NOMO-1 treated with DMSO at 0.1 percent for 48 hours (cell line): ENCODE results near the gene TTC7B.

ENCODE experiments used
- DNase-seq: peaks from one replicate; lab custom pipeline; 2025; ENCODE audit not compliant: unreplicated experiment; lab: John Stamatoyannopoulos, UW

The TTC7B gene

GRCh38 chr14:90624732-90625400 lies 191.4 kb downstream of the TTC7B start:
- no peak for DNase-seq

GRCh38 chr14:90624227-90624626 lies 192.0 kb downstream of the TTC7B start:
- peak; percentile 18 for DNase-seq

GRCh38 chr14:90621201-90621600 lies 195.0 kb downstream of the TTC7B start:
- no peak for DNase-seq

DNA sequence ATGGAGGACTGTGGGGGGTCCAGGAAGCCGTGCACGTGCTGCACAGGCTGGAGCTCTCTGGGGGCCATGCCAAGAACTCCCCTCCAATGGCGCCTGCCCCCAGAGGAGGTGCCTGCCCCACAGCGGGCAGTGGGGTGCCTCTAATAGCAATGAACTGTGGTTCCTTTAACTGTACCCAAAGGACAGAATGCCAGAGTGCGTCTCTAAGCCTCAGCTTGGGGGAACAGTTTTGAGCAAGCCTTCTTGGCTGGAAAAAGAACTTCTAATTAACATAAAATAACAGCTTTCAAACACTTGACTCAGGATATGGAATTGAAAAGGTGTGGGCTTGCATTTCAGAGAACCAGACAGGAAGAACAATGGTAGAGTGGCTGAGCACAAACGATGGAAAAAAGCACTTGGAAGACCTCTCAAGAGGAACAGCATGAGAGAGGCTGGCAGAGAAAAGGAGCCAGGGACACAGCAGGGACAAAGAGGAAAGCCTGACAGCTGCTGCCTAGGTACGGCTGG lies 195.6 kb downstream of the TTC7B start:
- DNase-seq: no peak

DNA sequence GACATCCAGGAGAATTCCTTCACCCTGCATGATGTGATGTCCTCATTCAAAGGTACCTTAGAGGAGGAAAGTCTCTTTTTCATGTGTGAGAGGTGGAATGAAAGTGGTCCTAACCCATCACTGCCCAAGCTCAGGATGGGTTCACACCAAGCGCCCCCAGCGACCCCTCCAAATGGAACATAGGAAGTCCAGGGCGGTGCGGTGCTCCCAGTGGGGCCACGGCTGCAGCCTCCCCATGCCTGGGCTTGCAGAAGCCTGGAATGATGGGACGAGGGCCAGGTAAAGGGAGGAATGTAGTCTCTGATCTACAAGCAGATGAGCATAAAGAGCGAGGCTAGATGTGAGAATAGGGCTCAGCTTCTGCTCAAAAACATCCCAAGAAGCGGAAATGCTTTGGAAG lies 196.3 kb downstream of the TTC7B start:
- DNase-seq: no peak

GRCh38 chr14:90617961-90618360 lies 198.3 kb downstream of the TTC7B start:
- no peak for DNase-seq

- no peak for DNase-seq
Observed at GRCh38 chr14:90616881-90617280, 199.3 kb downstream of the TTC7B start.

DNA sequence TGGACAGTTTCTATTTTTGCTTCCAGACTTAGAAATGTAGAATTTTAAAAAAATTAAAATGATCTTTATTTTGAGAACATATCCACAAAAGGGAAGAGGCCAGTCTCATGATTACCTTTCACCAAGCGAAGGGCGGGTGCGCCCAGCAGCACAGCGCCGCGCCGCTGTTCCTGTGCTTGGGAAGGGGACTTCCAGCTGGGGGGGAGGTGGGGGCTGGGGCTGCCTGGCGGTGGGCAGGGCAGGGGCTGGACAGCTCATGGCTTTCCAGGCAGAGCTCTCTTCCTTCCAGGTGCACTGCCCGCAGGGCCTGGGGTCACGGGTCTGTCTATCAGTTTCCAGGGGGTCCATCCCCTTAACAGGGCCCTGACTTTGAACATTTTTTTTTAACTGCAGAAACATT lies 199.9 kb downstream of the TTC7B start:
- no peak for DNase-seq

GRCh38 chr14:90615517-90616060 lies 200.6 kb downstream of the TTC7B start:
- no peak for DNase-seq

DNA sequence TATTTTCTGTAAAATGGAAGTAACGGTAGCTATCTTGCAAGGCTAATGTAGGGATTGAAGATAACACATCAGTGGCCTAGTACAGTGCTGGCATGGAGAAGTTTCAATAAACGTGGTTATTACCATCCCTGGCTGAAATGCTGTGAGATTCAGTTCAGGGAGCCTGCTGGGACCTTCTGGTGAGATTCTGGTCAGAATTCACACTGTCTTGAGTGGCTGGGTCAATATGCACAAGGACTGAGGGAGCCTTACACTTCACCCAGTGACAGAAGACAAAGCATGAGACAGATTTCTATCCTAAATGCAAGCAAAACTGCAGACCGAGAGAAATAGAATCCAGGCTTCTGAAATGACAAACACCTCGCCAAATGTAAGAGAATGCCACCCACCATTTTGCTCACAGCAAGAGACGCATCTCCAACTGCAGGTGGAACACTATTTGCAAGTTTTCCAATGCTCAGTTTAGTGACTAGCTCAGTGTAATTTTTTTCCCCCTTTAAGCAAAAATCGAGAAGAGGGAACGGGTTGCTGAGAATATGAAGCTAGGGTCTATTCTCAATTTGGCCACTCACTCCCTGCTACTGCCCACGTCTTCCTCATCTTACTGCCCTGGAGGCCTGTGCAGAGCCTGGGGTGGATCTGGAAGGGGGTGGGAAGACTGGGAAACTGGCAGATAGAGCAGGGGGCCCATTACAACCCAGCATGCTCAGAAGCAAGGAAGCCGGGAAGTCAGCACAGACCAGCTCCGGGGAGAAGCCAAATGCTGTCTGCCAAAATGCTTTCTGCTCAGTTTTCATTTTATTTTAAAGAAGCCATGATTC lies 201.3 kb downstream of the TTC7B start:
- DNase-seq: no peak

DNA sequence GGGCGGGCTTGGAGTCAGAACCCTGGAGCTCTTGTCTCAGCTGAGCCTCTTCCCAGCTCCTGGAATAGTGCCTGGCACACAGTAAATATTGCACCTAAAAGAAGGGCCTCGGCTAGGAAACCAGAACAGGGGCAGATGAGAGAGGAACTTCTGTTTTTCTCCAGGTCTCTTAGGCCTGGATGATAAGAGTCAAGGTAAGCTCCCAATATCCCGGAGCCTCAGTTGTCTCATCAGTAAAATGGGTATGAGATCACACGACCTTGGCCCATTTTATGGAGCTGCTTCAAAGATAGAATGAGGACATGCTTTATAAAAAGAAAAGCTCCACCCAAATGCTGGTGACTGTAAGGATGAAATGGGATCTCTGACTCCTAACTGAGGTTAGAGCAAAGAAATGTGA lies 202.2 kb downstream of the TTC7B start:
- no peak for DNase-seq

- no peak for DNase-seq
Observed at GRCh38 chr14:90613453-90613852, 202.8 kb downstream of the TTC7B start.

GRCh38 chr14:90612801-90613200 lies 203.4 kb downstream of the TTC7B start:
- DNase-seq: no peak

DNA sequence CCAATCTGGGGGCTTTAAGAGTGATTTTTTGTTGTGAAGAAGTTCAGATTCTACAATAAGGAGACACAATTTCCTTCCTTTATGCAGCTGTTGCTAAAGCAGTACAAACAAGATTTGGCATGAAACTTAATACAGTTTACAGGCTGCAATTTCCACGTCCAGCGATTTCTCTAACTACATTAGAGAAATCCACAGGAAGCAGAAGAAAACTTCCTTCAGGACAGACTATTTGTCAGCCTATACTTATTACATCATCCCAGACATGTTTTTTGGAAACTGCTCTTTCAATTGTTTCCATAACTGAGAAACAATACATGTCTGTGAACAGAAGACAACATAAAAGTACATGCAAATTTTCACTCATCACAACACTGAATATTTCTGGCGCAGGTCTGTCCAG lies 204.3 kb downstream of the TTC7B start:
- no peak for DNase-seq

GRCh38 chr14:90611501-90611900 lies 204.7 kb downstream of the TTC7B start:
- DNase-seq: no peak

DNA sequence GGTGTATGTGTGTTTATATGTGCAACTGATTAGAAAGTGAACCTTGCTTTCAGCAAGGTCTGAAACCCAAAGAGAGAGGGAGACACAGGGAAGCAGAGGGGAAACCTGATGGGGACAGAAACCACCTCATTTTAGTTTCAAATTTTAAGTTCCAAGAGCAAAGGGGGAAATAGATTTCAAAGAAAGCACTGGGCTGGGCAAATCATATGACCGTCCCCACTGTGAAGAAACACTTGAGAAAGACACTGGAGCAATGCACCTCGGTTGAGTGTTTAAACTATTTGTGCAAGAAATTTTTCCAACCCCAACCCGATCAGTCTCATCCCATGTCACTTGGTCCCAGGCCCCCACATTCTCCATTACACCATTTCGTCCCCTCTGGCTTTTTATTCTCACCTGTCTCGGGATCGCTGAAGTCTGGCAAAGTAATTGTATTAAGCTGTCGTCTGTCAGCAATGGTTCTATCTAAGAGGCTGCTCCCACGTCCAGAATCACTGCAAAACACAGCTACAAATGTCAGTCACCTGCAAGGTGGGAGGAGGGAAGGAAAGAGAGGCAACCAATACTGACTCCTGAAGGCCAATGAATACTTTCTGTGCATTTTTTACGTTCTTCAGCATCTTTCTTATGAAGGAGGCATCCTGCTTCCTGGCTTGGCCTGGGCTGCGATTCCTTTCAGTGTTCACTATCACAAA lies 205.7 kb downstream of the TTC7B start:
- peak; percentile 45 for DNase-seq

DNA sequence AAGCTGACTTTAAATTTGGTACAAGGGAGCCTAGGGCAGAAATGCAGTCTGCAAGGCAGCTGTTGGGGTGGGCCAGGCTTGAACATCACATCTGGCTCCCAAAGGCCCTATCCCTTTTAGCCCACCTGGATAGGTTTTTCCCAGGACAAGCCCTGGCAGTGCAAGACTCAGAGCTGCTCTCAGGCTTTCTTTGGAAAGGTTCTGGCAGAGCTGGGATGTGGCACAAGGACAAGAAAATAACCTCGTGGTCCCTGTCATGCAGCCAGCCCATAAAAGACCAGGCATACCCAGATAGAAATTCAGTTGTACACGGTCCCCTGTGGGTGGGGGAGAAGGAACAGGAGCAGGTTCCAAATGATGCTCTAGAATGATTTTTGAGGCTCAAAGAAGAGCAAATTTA lies 206.9 kb downstream of the TTC7B start:
- DNase-seq: no peak

DNA sequence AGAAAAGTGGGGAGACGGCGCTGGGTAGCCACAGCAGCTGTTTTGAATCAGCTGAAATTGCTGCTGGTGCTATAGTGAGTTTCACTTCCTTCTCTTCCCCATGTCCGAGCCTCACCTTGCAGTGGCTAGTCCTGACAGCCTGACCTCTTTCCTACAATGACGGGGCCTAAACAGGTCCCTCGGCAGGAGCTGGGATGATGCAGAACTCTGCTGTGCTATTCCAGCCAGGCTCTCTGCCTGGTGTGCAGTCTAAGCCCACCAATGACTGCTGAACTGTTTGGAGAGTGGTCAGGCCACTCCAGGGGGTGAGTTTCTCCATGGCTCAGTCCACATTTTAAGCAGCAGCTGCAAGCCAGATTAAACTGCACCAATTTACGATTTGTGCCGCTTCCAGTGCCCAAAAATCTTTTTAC lies 207.3 kb downstream of the TTC7B start:
- DNase-seq: peak; percentile 71

DNA sequence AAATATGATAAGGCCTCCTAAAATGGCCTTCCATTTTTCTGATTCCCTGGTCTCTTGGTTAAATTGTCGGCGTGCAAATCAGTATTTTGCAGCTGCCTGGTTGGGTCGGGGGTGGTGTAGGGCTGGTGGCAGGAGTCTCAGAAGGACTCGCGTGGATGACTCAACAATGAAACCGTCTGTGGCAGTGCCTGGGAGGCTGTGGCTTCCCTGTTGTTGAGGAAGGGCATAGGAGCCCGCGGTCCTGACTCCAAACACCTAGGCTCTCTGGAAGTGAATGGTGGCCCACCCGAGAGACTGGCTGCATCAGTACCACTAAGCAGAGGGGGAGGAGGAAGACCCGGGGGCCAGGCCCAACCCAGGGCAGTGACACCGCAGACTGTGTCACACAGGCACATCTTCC lies 207.9 kb downstream of the TTC7B start:
- peak; percentile 5 for DNase-seq

DNA sequence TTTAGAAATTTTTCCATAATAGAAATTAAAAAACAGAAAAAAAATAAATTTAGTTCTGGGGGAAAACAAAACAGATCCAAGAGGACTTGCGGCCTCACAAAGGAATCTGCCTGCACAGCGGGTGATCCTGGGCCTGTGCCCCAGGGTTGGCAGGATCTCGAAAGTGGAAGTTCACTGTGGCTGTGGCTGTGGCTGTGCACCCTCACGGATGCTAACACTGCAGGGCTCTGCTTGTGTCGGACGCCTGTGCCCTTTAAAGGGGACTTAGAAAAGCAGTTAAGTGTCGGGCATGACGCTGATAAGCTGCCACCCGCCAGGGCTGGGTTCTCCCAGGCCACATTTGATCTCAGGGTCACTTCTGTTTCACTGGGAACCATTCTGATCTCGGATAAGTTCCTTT lies 209.1 kb downstream of the TTC7B start:
- peak; percentile 29 for DNase-seq

DNA sequence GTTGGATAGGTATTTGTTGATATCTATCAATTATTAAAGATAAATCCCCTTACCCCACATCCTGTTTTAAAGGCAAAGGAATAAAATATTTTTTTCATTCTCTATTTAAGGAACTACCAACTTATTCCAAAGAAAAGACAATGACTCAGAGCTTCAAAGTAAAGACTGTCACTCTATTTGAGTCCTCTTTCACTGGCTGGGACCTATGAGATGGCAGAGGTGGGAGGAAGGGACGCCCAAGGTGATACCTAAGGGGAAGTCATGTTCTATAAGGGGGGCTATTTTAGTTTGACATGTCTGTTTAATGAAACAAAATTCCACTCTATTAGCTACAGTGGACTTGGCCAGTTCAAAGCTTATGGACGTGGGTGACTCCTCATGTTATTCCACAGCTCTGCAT lies 209.8 kb downstream of the TTC7B start:
- no peak for DNase-seq

DNA sequence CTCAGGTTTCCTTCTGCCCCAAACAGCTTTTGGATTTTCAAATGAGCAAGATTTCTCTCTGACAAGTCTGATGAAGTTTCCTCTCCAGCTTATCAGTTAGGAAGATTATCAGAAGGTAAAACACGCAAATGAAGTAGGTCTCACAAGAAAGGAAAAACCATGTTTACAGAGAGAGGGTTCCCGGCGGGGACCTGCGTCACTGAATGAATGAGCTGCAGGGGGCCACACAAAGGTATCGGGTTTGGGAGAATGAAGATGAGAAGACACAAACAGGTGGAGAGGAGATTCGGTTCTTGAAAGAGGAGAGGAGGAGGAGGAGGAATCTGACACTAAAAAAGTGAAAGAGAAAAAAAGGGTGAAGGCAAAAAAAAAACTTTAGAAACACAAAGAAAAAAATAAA lies 210.8 kb downstream of the TTC7B start:
- DNase-seq: no peak
